ENCODE measurements around the gene S100A2.
"Not testable (repeated sequence)": the region's sequence is repeated elsewhere in the genome, so short reads cannot be mapped to it uniquely, and the experiment has no call there.

S100A2 gene

GRCh38 chr1:153588482-153588881 lies 22.8 kb upstream of the S100A2 start:
- no peak for DNase-seq (ENCODE audit: low read depth, low spot score)

- not testable (repeated sequence) for DNase-seq (ENCODE audit: low read depth, low spot score)
Measured at GRCh38 chr1:153588033-153588432, 22.4 kb upstream of the S100A2 start.

GRCh38 chr1:153587314-153587713 lies 21.7 kb upstream of the S100A2 start:
- DNase-seq (ENCODE audit: low read depth, low spot score) = no peak

DNA sequence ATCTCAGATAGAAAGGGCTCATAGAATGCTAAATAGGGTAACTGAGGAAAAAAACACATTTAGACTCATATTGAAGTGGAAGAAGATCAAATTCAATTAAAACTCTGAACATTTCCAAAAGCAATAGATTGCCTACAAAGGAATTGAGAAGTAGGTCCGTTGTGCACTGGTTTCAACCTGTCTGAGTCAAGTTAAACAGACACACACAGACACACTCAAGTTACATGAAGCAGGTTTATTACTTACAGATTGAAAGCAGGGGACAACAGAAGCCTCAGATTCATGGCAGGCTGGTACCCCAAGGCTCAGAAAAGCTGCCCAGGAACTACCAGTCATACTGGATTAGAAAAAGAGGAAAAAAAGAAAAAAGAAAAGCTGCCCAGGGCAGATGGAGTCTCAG lies 20.7 kb upstream of the S100A2 start:
- no peak for DNase-seq (ENCODE audit: low read depth, low spot score)

- no peak for DNase-seq (ENCODE audit: low read depth, low spot score)
Measured at GRCh38 chr1:153585006-153585405, 19.4 kb upstream of the S100A2 start.

DNA sequence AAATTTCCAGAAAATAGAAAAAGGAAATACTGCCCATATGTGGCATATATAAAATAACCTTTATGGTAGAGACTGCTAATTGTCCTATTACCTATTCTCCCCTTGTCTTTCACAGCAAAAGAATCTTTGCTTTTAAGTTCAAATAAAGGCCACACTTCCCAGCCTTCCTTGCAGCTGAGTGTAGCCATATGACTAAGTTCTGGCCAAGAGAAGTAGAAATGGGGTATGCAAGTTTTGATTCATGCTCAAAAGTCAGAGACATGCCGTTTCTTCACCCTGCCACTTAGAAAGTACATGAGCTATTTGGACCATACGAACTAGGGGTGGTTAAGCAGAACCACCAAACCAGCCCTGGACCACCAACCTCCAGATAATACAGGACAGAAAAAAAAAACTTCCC lies 18.3 kb upstream of the S100A2 start:
- DNase-seq (ENCODE audit: low read depth, low spot score) = no peak

DNA sequence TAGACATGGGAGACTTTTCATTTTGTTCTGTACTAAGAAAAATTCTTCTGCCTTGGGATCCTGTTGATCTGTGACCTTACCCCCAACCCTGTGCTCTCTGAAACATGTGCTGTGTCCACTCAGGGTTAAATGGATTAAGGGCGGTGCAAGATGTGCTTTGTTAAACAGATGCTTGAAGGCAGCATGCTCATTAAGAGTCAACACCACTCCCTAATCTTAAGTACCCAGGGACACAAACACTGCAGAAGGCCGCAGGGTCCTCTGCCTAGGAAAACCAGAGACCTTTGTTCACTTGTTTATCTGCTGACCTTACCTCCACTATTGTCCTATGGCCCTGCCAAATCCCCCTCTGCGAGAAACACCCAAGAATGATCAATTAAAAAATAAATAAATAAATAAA lies 17.9 kb upstream of the S100A2 start:
- DNase-seq (ENCODE audit: low read depth, low spot score) = not testable (repeated sequence)

DNA sequence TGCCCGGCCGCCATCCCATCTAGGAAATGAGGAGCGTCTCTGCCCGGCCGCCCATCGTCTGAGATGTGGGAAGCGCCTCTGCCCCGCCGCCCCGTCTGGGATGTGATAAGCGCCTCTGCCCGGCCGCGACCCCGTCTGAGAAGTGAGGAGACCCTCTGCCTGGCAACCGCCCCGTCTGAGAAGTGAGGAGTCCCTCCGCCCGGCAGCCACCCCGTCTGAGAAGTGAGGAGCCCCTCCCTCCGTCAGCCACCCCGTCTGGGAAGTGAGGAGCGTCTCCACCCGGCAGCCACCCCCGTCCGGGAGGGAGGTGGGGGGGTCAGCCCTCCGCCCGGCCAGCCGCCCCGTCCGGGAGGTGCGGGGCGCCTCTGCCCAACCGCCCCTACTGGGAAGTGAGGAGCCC lies 17.2 kb upstream of the S100A2 start:
- DNase-seq (ENCODE audit: low read depth, low spot score) = not testable (repeated sequence)

- DNase-seq (ENCODE audit: low read depth, low spot score) = no peak
Measured at GRCh38 chr1:153578936-153579335, 13.3 kb upstream of the S100A2 start.

DNA sequence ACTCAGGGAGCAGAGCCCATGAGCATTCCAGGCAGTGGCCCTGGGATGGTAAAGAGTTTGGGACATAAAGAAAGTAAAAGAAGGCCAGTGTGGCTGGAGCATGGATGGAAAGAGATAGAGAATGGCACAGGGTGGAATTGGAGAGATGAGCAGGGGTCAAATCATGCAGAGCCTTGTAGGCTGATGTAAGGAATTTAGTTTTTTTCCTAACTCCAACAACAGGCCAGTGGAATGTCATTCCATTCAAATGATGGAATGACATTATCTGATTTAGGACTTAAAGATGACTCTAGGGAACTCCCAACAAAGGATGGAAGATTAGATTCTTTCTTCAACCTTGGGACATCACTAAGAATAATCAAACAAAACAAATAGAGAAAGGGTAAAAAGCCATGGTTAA lies 12.8 kb upstream of the S100A2 start:
- DNase-seq (ENCODE audit: low read depth, low spot score) = no peak

DNA sequence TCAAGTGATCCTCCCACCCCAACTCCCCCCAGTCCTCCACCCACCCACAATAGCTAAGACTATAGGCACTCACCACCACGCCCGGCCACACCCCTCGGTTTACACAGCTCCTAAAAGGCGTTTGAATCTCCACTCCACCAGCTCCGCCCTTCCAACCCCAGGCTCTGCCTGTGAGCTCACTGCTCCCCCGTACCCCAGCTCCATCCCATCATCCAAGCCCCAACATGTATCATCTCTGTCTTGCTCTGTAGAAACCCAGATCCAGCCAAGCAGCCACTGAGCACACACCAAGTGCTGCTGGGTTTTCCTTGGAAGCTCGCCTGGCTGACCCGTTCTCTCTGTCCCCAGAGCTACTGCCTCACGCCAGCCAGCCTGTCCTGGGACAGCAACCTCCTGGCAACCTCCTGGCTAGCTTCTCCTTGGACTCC lies 12.0 kb upstream of the S100A2 start:
- DNase-seq (ENCODE audit: low read depth, low spot score) = no peak

DNA sequence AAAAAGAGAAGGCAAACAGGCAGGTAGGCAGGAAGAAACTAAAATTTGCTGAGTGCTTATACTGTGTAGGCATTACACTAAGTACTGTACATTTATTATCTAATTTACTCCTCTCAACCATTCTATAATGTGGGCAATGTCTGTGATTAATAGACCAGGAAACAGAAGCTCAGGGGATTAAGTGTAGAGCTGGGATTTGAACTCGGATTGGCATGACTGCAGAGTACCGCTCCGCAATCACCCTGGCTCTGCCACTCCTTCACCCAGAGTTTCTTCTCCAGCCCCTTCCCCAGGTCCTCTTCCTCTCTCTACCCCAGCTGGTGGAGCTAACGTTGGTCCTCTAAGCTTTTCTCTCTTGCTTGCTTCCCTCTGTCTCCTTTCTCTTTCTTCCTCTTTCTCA lies 11.5 kb upstream of the S100A2 start:
- DNase-seq (ENCODE audit: low read depth, low spot score) = no peak

DNA sequence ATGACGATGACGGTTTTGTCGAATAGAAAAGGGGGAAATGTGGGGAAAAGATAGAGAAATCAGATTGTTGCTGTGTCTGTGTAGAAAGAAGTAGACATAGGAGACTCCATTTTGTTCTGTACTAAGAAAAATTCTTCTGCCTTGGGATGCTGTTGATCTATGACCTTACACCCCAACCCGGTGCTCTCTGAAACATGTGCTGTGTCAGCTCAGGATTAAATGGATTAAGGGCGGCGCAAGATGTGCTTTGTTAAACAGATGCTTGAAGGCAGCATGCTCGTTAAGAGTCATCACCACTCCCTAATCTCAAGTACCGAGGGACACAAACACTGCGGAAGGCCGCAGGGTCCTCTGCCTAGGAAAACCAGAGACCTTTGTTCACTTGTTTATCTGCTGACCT lies 9.9 kb upstream of the S100A2 start:
- not testable (repeated sequence) for DNase-seq (ENCODE audit: low read depth, low spot score)

- DNase-seq (ENCODE audit: low read depth, low spot score) = not testable (repeated sequence)
Measured at GRCh38 chr1:153575081-153575491, 9.4 kb upstream of the S100A2 start.

GRCh38 chr1:153573351-153573750 lies 7.7 kb upstream of the S100A2 start:
- no peak for DNase-seq (ENCODE audit: low read depth, low spot score)

- DNase-seq (ENCODE audit: low read depth, low spot score) = no peak
Measured at GRCh38 chr1:153572569-153573015, 6.9 kb upstream of the S100A2 start.

DNA sequence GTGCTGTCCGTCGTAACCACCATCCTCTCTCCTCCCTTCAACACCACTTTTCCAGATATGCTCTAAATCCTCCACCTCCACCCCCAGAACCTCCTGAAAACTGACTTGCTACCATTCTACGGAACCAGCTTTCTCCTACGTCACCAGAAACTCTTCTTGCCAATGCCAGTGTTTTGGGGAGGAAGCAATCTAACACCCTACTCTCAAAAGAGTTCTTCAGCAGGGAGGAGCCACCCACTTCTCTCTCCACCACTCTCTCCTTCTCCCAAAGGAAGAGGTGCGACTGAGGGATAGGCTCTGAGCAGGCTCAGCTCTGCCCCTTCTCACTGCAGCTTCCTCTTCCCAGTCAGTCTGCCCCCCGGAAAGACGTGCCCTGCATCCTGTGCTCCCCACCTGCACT lies 6.1 kb upstream of the S100A2 start:
- no peak for DNase-seq (ENCODE audit: low read depth, low spot score)

GRCh38 chr1:153570874-153571273 lies 5.2 kb upstream of the S100A2 start:
- DNase-seq (ENCODE audit: low read depth, low spot score) = no peak

GRCh38 chr1:153569465-153569864 lies 3.8 kb upstream of the S100A2 start:
- no peak for DNase-seq (ENCODE audit: low read depth, low spot score)

DNA sequence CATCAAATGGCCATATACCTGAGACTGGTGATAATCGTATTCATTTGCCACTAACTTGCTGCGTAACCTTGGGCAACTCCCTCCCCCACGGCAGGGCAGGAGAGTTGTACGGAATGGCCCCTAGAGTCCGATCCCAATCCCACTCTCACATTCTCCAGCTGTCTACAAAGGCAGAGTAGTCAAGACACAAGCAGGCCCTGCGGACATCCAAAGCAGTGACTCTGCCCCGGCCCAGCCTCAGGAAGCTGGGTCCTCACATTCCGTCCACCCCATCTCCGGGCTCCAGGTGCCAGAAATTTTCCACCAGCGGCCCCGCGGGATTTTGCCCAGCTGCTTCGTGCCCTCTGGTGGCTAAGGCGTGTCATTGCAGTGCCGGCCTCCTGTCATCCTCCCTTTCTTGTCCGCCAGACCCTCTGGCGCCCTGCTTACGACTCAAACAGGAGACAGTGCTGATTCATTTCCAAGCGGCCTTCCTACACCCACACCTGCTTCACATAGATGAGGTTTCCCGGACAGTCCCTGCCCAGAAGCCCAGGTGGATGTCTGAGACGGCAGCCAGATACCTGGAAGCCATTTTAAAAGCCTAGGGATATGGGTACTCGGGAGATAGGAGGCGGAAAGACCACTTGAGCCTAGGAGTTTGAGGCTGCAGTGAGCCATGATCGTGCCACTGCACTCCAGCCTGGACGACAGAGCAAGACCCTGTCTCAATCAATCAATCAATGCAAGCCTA lies 2.9 kb upstream of the S100A2 start:
- DNase-seq (ENCODE audit: low read depth, low spot score) = no peak

- no peak for DNase-seq (ENCODE audit: low read depth, low spot score)
Measured at GRCh38 chr1:153567621-153568366, 2.1 kb upstream of the S100A2 start.

GRCh38 chr1:153566414-153567371 lies 1.0 kb upstream of the S100A2 start:
- DNase-seq (ENCODE audit: low read depth, low spot score) = peak; percentile 88
